Neural cell (in vitro differentiated cells): Measurements from ENCODE around the gene ZSCAN21. TPM values are rescaled to one million over a fixed set of nuclear protein-coding genes. Genes with fewer than 3 reads are reported as not detected.

Experiments used
- H2AFZ ChIP-seq: fragments of 200-600, 300-800 bp; sonication (generic), shearing (Covaris generic); 2 replicates; pipeline ENCODE4 v1.6.0; 2014; ENCODE audit warnings: low read depth, mild to moderate bottlenecking, antibody characterized with exemption, low read length, moderate library complexity
- H3F3A ChIP-seq: fragments of 200-600 bp; shearing (Covaris generic); 2 replicates; pipeline ENCODE4 v1.6.1; 2016; ENCODE audit warnings: mild to moderate bottlenecking, moderate library complexity, mixed read lengths, antibody characterized with exemption, low read length; ENCODE audit not compliant: insufficient read depth, poor library complexity, severe bottlenecking
- H3K27ac ChIP-seq: fragments of 200-600, 300-800 bp; sonication (generic), shearing (Covaris generic); 2 replicates; pipeline ENCODE4 v1.5.1; 2014; ENCODE audit warnings: mild to moderate bottlenecking, low read length, moderate library complexity
- H3K27me3 ChIP-seq: fragments of 300-800, 200-600 bp; sonication (generic), shearing (Covaris generic); 2 replicates; pipeline ENCODE4 v1.6.0; 2014; ENCODE audit warnings: mild to moderate bottlenecking, low read depth, low read length, moderate library complexity; ENCODE audit not compliant: insufficient read depth
- H3K36me3 ChIP-seq: fragments of 300-800, 200-600 bp; sonication (generic), shearing (Covaris generic); 2 replicates; pipeline ENCODE4 v1.5.1; 2014; ENCODE audit warnings: mild to moderate bottlenecking, antibody characterized with exemption, low read length, moderate library complexity; ENCODE audit not compliant: insufficient read depth
- H3K4me2 ChIP-seq: fragments of 300-800, 200-600 bp; sonication (generic), shearing (Covaris generic); 2 replicates; pipeline ENCODE4 v1.6.0; 2014; ENCODE audit warnings: mild to moderate bottlenecking, low read length
- H3K4me3 ChIP-seq: fragments of 300-800, 200-600 bp; sonication (generic), shearing (Covaris generic); 2 replicates; pipeline ENCODE4 v1.5.1; 2014; ENCODE audit warnings: mild to moderate bottlenecking, low read length, moderate library complexity
- H3K79me2 ChIP-seq: fragments of 200-600 bp; shearing (Covaris generic); replicated peaks from 2 replicates; pipeline ENCODE4 v1.6.0; 2014; ENCODE audit warnings: mild to moderate bottlenecking, low read length, moderate library complexity; ENCODE audit not compliant: insufficient read depth
- H3K9ac ChIP-seq: fragments of 300-800, 200-600 bp; sonication (generic), shearing (Covaris generic); 2 replicates; pipeline ENCODE4 v1.6.1; 2016; ENCODE audit warnings: mild to moderate bottlenecking, low read length, mixed read lengths
- H3K9me2 ChIP-seq: fragments of 200-600 bp; shearing (Covaris generic); 2 replicates; pipeline ENCODE4 v1.6.1; 2016; ENCODE audit warnings: mild to moderate bottlenecking, low read length, mixed read lengths; ENCODE audit not compliant: insufficient read depth
- H3K9me3 ChIP-seq: fragments of 200-600, 300-800 bp; sonication (generic), shearing (Covaris generic); 2 replicates; pipeline ENCODE4 v1.6.1; 2016; ENCODE audit warnings: mild to moderate bottlenecking, mixed run types, low read length, moderate library complexity, mixed read lengths
- H4K20me1 ChIP-seq: fragments of 200-600 bp; shearing (Covaris generic); 2 replicates; pipeline ENCODE4 v1.6.1; 2016; ENCODE audit warnings: mild to moderate bottlenecking, mixed run types; ENCODE audit not compliant: insufficient read depth
- EP300 ChIP-seq: fragments of 450-650 bp; conservative IDR thresholded peaks from 2 replicates; pipeline ENCODE4 v1.6.1; 2014; ENCODE audit warnings: antibody characterized with exemption, mild to moderate bottlenecking, moderate library complexity; ENCODE audit not compliant: poor library complexity, severe bottlenecking
- EZH2 ChIP-seq: fragments of 200-600, 300-800 bp; shearing (Covaris generic), sonication (generic); IDR thresholded peaks from 2 replicates; pipeline ENCODE4 v1.6.1; 2014; ENCODE audit warnings: antibody characterized with exemption, low read length, borderline replicate concordance, mild to moderate bottlenecking; ENCODE audit not compliant: insufficient read depth, poor library complexity, severe bottlenecking
- MXI1 ChIP-seq: fragments of 450-650 bp; conservative IDR thresholded peaks from 2 replicates; pipeline ENCODE4 v1.6.1; 2014; ENCODE audit warnings: antibody characterized with exemption, mild to moderate bottlenecking; ENCODE audit not compliant: poor library complexity, severe bottlenecking
- POLR2AphosphoS5 ChIP-seq: IDR thresholded peaks from 2 replicates; pipeline ENCODE4 v1.6.1; 2012
- RAD21 ChIP-seq: fragments of 450-650 bp; conservative IDR thresholded peaks from 2 replicates; pipeline ENCODE4 v1.6.1; 2014; ENCODE audit warnings: antibody characterized with exemption, mild to moderate bottlenecking, moderate library complexity
- TAF1 ChIP-seq: IDR thresholded peaks from 2 replicates; pipeline ENCODE4 v1.6.1; 2012; ENCODE audit warnings: low read depth
- polyA plus RNA-seq: library from polyadenylated mRNA; depleted of rRNA; stranded (reverse); fragments of >200 nt; gene quantifications from 2 replicates; pipeline ENCODE4 v1.2.3, GENCODE V29; 2014
- TF ChIP-seq, protein P1 (sequence below): fragments of 450-650 bp; IDR thresholded peaks from 2 replicates; pipeline ENCODE4 v1.5.1; 2014; ENCODE audit warnings: antibody characterized with exemption, mild to moderate bottlenecking, moderate library complexity; ENCODE audit not compliant: poor library complexity, severe bottlenecking
- TF ChIP-seq, protein P2 (sequence below): IDR thresholded peaks from 2 replicates; pipeline ENCODE4 v1.6.1; 2012; ENCODE audit warnings: borderline replicate concordance

Gene ZSCAN21
- polyA plus RNA-seq, 1 donor from 2014 or later = 27.6 TPM

DNA sequence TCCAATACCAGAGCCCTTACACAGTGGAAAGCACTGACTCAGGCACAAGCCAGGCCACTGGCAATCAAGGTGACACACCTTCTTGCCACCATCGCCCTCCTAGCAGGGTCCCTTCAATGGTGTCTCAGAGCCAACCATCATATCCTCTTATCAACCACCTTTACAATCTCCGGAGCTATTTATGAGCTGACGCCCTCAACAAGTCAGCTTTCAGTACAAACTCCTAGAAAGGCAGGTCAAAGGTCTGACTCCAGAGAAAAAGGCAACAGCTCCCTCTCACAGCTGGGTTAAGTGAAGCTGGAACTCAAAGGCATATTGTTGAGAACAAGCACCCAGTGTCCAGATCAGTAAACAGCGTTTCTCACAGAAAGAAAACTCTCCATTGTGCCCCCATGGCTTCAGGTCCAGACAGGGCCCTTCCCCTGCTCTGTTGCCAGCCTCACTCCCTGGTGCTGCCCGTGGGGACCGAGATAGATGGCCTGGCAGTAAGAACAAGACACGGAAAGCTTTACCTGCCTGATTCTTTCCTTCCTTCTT, 29.5 kb downstream of the ZSCAN21 start:
- TF ChIP-seq TAF1 (no peak), RAD21 (no peak), EP300 (no peak)
- TF ChIP-seq, protein P1, sequence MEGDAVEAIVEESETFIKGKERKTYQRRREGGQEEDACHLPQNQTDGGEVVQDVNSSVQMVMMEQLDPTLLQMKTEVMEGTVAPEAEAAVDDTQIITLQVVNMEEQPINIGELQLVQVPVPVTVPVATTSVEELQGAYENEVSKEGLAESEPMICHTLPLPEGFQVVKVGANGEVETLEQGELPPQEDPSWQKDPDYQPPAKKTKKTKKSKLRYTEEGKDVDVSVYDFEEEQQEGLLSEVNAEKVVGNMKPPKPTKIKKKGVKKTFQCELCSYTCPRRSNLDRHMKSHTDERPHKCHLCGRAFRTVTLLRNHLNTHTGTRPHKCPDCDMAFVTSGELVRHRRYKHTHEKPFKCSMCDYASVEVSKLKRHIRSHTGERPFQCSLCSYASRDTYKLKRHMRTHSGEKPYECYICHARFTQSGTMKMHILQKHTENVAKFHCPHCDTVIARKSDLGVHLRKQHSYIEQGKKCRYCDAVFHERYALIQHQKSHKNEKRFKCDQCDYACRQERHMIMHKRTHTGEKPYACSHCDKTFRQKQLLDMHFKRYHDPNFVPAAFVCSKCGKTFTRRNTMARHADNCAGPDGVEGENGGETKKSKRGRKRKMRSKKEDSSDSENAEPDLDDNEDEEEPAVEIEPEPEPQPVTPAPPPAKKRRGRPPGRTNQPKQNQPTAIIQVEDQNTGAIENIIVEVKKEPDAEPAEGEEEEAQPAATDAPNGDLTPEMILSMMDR = no peak
- no peaks in the 10 kb centered on the region for H3K9me2 ChIP-seq
- no peak overlapping the region for H2AFZ ChIP-seq
- no peaks in the 10 kb centered on the region for H3K27me3 ChIP-seq
- H3K9me3 ChIP-seq = no peaks in the 10 kb centered on the region
- no peak overlapping the region for H3K4me2 ChIP-seq
- peaks cover 11% of the 10 kb centered on the region for H3K36me3 ChIP-seq
- H4K20me1 ChIP-seq = no peaks in the 10 kb centered on the region
- peak overlapping the region; percentile 91 for H3K4me3 ChIP-seq
- H3F3A ChIP-seq = no peaks in the 10 kb centered on the region
- H3K79me2 ChIP-seq = peaks cover 47% of the 10 kb centered on the region
- H3K9ac ChIP-seq = no peak overlapping the region
- no peak overlapping the region for H3K27ac ChIP-seq

DNA sequence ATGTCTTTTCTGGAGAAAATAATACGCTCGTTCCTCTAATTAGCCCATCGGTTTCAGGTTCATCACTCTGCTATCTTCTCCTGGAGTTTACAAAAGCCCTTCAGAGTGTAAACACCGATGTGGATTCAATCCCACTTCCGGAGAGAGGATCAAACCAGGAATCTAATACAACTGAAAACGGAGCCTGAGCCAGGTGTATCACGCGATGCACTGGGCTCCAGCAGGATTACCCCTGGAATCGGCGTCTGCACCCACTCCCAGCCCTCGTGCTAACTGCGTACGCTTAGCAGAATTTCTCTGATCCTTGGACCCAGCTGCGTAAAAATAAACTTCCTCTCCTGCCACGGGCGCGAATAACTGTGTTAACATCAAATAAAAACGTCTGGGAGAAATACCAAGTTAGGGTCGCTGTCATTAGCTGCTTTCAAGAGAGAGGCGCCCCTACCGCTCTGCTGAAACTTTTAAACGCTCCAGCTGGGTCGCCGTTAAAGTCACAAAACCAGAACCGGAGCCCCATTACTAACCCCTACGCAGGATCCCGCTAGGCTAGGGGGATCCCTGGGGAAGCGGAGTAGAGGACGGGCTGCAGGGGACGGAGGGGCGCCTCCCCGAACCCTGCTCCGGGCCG, 31.4 kb downstream of the ZSCAN21 start:
- Histone ChIP-seq H3K36me3 (peaks cover 6% of the 10 kb centered on the region), H3K4me2 (peak overlapping the region; percentile 76), H3F3A (no peaks in the 10 kb centered on the region), H3K4me3 (peak overlapping the region; percentile 91), H3K79me2 (peaks cover 47% of the 10 kb centered on the region), H2AFZ (peak overlapping the region; percentile 56), H3K9me2 (no peaks in the 10 kb centered on the region), H3K9ac (peak overlapping the region; percentile 93), H3K27ac (peak overlapping the region; percentile 88), H3K9me3 (no peaks in the 10 kb centered on the region), H4K20me1 (no peaks in the 10 kb centered on the region), H3K27me3 (no peaks in the 10 kb centered on the region)
- peak; percentile 16 for TF ChIP-seq MXI1
- TF ChIP-seq, protein P2, sequence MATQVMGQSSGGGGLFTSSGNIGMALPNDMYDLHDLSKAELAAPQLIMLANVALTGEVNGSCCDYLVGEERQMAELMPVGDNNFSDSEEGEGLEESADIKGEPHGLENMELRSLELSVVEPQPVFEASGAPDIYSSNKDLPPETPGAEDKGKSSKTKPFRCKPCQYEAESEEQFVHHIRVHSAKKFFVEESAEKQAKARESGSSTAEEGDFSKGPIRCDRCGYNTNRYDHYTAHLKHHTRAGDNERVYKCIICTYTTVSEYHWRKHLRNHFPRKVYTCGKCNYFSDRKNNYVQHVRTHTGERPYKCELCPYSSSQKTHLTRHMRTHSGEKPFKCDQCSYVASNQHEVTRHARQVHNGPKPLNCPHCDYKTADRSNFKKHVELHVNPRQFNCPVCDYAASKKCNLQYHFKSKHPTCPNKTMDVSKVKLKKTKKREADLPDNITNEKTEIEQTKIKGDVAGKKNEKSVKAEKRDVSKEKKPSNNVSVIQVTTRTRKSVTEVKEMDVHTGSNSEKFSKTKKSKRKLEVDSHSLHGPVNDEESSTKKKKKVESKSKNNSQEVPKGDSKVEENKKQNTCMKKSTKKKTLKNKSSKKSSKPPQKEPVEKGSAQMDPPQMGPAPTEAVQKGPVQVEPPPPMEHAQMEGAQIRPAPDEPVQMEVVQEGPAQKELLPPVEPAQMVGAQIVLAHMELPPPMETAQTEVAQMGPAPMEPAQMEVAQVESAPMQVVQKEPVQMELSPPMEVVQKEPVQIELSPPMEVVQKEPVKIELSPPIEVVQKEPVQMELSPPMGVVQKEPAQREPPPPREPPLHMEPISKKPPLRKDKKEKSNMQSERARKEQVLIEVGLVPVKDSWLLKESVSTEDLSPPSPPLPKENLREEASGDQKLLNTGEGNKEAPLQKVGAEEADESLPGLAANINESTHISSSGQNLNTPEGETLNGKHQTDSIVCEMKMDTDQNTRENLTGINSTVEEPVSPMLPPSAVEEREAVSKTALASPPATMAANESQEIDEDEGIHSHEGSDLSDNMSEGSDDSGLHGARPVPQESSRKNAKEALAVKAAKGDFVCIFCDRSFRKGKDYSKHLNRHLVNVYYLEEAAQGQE = no peak

DNA sequence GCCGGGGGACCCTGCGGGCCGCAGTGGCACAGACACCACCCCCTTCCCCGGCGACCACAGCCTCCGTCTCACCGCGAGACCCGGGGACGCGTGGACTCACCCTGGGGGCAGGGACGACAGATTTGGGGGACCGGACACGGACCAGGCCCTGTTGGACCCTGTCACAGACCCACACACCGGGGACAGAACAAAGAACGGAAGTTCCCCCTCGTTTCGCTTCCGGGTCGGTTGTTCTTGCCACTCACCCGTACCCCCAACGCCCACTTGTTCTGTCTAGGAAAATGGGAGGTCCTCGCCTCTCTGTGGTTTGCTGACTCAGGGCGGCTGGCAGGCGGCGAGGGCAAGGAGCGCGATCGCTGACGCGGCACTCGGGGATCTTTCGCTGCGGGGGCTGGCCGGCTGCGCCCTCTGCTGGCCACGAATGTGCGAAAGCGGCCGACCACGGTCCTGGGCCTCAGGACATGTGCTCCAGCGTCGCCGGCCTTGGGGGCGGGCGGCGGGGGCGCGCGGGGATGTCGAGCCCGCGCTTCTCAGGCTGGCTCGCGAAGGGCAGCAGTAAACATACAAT, 32.0 kb downstream of the ZSCAN21 start, which contains the start of gene ZNF3:
TSS of gene ZNF3 (minus strand) at position 189 of the 568 bp plus-strand sequence. CDS start 4,366 bp downstream, outside the sequence.
- Histone ChIP-seq H3K9me2 (no peaks in the 10 kb centered on the region), H3K9me3 (no peaks in the 10 kb centered on the region), H3F3A (no peaks in the 10 kb centered on the region), H3K27me3 (no peaks in the 10 kb centered on the region), H3K9ac (peak within 1 kb of the TSS; percentile 93), H3K4me3 (peak within 1 kb of the TSS; percentile 91), H3K4me2 (peak within 1 kb of the TSS; percentile 76), H4K20me1 (no peaks in the 10 kb centered on the region), H3K36me3 (peaks cover 6% of the 10 kb centered on the region), H3K27ac (peak within 1 kb of the TSS; percentile 88), H2AFZ (peak within 1 kb of the TSS; percentile 56), H3K79me2 (peaks cover 47% of the 10 kb centered on the region)
- TF ChIP-seq POLR2AphosphoS5 (peak; percentile 99), TAF1 (no peak), EP300 (peak; percentile 83), EZH2 (no peak), RAD21 (peak; percentile 82), MXI1 (peak; percentile 90)
- TF ChIP-seq, protein P2 = peak; percentile 65
- TF ChIP-seq, protein P1 = peak; percentile 97
